PC-9 (cell line): ENCODE results near the gene GBGT1.

ENCODE experiments used
- CTCF ChIP-seq: fragments of 200-600 bp; sonication (generic); conservative IDR thresholded peaks from 2 replicates; pipeline ENCODE4 v1.6.1; 2017; ENCODE audit warnings: mixed run types, antibody characterized with exemption, mild to moderate bottlenecking, moderate library complexity
- EZH2 ChIP-seq: fragments of 200-600 bp; sonication (generic); IDR thresholded peaks from 2 replicates; pipeline ENCODE4 v1.8.0; 2017; ENCODE audit warnings: antibody characterized with exemption, low read depth

GRCh38 chr9:133181561-133181960, 17.8 kb upstream of the GBGT1 start:
- TF ChIP-seq EZH2 (no peak), CTCF (no peak)
